HG03342 (cell line): ENCODE results near the gene CST4.
"Not testable (repeated sequence)": the region's sequence is repeated elsewhere in the genome, so short reads cannot be mapped to it uniquely, and the experiment has no call there.

Experiments used
- ATAC-seq: cut with Tn5 transposase; IDR thresholded peaks from one replicate; pipeline ENCODE4 v1.9.1; 2021; ENCODE audit warnings: mild to moderate bottlenecking, moderate library complexity; ENCODE audit not compliant: unreplicated experiment

The CST4 gene

GRCh38 chr20:23644164-23644563 is 44.7 kb downstream of the CST4 start:
- ATAC-seq = no peak

- no peak for ATAC-seq
These were observed 45.2 kb downstream of the CST4 start for GRCh38 chr20:23643659-23644058.

GRCh38 chr20:23641936-23642751 is 46.7 kb downstream of the CST4 start:
- ATAC-seq = no peak

- ATAC-seq = no peak
These were observed 47.9 kb downstream of the CST4 start for GRCh38 chr20:23640671-23641667.

- no peak for ATAC-seq
These were observed 48.7 kb downstream of the CST4 start for GRCh38 chr20:23640018-23640601.

- ATAC-seq = no peak
These were observed 49.3 kb downstream of the CST4 start for GRCh38 chr20:23639490-23639958.

- no peak for ATAC-seq
These were observed 50.5 kb downstream of the CST4 start for GRCh38 chr20:23638309-23638708.

GRCh38 chr20:23637282-23638221 is 51.3 kb downstream of the CST4 start, which contains the start of gene CST3:
Gene CST3, minus strand, starts transcription at chr20:23637955. Its CDS starts 93 bp downstream, at chr20:23637862.
- ATAC-seq = peak; percentile 48

- no peak for ATAC-seq
These were observed 51.9 kb downstream of the CST4 start for GRCh38 chr20:23636908-23637281.

GRCh38 chr20:23636182-23636907 is 52.5 kb downstream of the CST4 start:
- ATAC-seq = no peak

GRCh38 chr20:23635768-23636090 is 53.1 kb downstream of the CST4 start:
- ATAC-seq = not testable (repeated sequence)
